Stimulated activated CD4-positive, alpha-beta T cell treated with anti-CD3 and anti-CD28 coated beads, Interleukin-12 subunit alpha, Interleukin-12 subunit beta, amount 100 ng/mL, for 4 hours (primary cell): Measurements from ENCODE around the gene S100A11.

Experiments
- DNase-seq: peaks from one replicate; pipeline ENCODE4 v3.0.0-alpha.2; 2020

S100A11 gene

DNA sequence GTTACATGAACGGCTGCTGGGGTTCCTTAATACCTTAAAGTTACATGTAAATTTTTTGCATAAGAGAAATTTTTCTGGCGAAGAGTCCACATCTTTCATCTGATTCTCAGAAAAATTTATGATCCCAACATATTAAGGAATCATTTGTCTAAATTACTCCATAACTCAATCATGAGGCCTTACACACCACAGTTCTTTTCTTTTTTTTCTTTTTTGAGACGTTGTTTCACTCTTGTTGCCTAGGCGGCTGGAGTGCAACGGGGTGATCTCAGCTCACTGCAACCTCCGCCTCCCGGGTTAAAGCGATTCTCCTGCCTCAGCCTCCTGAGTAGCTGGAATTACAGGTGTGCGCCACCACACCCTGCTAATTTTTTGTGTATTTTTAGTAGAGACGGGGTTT lies 2.1 kb upstream of the S100A11 start:
- DNase-seq, result no peak

DNA sequence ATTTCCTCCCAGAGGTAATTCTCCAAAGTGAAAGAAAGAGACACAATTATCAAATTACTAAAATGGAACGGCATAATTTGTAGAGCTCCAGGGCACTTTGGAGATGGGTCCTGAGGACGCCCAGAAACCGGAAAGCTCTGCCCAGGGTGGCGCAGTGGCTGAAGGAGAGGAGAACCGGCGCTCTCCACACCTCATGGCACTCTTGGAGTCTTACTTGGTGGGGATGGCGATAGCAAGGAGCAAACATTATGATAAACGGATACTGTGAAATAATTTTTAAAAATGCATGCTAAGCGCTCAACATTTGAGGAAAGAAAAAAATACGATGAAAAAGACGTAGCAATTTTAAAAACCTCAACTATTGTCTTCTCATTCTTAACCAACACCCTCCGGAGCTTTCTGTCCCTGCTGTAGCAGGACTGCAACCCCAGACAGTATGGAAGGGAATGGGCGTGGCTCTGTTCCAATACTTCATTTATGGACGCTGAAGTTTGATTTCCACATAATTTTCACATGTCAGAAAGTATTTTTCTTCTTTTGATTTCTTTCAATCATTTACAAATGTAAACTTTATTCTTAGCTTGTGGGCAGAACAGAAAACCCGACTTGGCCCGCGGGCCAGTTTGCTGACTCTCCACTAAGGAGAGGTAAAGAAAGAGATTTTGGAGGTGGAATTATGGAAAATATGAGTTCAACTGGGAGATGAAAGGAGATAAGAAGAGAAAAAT lies 1.1 kb downstream of the S100A11 start:
- DNase-seq, result no peak

DNA sequence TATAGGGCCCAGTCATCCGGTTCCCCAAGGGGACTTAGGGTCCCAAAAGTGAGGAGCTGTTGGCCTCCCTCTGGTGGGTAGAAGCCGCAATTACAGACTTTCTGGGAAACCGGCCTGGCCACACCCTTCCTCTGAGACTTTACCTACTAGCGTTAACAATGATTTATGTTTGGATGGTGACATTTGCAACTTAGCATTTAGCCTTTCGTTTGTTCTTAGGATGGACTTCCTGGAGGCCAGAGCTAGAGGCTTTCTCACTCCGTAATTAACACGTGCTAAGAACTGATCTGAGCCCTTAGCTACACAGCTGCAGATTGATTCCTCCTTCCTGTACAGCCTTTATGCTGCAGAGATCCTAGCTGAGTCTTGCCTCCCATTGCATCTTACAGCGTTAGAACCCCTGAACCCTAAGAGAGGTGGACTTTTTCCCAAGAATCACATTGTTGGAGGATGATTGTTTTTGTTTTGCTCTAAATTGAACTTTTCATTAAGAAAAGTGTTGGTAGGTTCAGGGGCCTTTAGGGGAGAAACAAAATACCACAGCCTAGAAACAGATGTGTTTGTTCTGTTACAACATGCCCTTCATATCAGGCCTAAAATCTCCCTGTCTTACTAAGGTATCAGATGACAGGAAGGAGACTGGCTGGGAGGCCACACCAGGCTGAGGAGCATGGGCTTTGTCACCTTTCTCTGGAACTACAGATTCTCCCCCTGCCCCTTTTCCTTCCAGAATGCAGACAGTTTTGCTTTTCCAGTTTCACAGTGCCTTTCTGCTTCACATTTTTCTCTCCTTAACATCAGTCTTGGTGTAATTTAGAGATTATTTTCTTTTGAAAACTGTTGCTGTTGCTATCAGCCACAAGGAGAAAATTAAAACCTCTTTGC lies 1.9 kb downstream of the S100A11 start:
- DNase-seq, result peak; percentile 57

DNA sequence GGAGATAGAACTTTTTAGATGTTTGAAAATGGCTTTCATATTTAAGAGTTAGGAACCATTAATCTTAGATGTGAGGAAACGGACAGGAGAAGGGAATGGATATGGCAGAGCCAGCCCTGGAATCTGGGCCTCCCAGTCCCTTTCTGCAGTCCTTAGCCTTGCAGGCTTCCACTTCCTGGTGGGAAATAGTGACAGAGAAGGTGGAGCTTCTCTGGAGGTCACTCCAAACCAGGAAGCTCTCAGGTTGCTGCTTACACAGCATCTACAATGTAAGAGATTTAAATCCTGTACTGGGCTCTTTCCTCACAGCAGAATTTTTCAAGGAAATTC lies 2.5 kb downstream of the S100A11 start:
- DNase-seq, result no peak

DNA sequence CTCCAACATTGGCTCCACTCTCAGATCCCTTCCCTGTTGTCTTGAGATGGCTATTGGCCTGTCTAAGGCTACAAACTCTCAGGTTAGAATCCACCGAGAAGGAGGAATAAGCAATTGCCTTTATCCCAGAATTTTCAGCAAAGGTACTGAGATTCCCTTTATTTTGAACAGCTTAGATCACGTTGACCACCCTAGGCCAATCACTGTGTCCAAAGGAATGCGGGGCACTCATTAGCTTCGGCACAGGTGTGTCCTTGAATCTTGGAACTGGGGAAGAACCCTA lies 6.9 kb downstream of the S100A11 start:
- no peak for DNase-seq

DNA sequence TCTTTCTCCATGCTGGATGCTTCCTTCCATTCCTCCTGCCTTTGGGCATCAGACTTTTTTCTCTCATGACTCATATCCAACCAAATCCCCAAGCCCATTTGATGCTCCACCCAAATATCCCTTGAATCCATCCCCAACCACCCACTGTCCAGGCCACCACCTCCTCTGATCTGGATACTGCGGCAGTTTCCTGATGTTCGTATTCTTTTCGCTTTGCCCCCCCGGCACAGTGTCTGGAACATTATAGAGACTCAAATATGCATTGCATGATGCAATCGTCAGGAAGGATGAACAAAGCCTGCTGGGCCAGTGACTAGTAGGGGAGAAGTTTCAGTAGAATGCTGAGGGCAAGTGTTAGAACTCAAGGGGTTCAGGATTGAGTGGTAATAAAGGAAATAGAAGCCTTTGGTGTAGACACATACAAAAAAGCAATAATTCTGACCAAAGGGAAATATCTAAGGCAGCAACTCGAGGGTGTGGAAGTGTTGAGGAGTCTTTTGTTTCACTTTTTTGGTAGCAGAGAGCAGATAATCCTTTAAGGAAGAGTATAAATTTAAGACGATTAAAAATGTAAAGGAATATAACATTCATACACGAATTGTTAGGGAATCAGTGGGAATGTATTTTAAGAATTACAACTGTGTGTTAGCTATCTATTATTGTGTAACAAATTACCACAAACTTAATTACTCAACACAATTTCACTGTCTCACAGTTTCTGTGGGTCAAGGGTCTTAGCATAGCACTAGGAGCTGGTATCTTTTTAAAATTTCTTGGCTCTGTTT lies 7.5 kb downstream of the S100A11 start:
- DNase-seq, result no peak

DNA sequence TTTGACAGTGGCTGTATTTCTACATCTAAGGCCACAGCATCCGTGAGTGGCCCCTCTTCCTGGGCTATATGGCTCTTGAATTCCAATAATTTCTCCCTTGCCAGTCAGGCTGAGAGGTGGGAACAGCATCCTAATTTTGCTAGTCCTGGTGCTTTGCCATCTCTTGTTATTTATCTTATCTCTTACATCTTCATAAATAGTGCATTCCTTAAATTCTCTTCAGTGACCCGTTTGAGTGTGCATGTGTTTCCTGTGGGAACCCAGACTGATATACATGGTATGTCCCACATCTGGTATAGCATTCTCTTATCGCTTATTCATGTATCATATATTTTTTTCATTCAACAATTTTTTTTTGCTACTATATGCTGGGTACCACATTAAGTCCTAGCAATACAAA lies 9.9 kb downstream of the S100A11 start:
- DNase-seq, result no peak

DNA sequence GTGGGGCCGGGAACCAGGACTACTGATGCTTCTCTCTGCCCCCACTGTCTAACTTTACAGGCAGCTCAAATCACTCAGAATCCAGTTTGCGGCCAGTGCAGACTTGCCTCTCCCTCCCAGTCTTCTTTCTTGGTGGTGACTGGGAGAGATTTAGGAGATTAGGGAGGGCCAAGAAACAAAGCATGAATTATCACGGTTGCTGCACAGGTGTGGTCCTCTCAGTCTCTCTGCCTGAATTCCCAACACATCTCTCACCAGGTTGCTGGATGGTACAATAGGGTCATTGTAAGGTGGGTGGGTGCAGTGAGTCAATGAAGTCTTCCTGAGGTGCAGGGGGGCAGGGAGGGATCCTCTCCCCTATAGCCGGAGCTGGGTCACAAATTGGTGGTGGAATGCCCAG lies 12.6 kb downstream of the S100A11 start:
- DNase-seq, result no peak

DNA sequence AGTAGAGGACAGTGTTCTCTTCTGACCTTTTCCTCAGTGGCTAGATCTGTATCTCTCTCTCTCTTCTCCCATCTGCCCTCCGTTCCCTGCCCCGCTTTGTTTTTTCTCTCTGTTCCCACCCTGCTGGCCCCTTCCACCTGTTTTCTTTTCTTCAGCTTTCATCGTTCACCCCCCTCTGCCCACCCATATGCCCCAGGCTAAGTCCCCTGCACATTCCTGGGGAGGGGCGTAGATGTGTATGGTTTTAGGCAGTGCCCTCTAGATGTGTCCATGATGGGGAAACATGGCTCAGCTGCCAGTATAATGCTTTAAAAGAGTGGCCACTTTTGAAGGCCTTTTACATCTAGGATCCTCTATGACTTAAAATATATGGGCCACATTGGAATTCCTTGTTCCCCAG lies 13.6 kb downstream of the S100A11 start:
- DNase-seq, result no peak

DNA sequence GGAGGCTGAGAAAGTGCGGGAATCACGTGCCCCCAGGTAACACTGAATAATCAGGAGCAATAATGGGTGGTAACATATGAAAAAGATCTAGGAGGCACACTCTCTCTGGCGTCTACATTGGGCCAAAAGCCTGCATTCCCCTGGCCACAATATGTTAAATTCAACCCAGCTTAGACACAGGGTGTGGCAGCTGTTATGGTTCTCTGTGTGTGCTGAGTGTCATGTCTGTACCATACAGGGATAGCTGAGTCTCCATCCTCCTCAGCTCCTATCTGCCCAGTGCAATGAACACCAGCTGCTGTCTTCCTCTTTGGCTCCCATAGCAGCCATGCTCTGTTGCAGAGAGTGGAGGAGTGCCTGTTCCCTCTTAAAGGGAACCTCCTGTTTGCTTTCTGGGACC lies 14.3 kb downstream of the S100A11 start:
- DNase-seq, result no peak

DNA sequence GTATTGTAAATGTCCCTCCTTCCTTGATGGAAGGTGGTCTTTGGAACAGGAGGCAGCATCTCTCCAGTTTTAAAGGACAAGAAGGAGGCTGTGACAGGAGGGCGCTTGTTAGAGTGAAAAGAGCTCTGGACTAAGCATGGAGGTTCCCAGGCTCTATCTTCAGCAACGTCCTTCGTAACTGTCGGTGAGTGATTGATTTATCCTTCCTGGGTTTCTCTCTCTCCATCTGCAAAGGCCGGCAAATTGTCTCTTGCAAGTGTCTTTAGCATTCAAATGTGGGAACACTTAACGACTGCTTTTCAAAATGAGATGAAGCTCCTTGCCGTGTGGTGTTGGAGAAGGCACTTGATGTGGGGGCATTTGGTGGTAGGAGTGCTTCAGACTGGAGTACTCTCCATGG lies 15.2 kb downstream of the S100A11 start:
- no peak for DNase-seq

DNA sequence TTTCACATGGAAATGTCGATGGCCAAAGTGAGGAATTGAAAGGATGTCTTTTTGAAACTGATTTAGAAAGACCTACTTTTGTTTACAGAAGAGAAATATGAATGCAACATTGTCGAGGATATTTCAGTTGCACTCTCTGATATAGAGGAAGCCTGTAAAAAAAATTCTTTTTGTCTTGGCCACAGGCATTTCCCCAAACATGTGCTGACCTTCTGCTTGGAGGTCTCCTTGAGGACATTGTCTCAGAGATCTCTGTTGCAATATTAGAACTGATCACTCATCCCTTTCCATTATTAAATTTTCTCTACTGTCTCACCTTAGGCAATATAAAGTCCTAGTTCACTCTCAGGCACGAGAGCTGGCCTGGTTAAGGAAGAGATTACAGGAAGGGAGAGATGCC lies 16.0 kb downstream of the S100A11 start:
- DNase-seq, result no peak

DNA sequence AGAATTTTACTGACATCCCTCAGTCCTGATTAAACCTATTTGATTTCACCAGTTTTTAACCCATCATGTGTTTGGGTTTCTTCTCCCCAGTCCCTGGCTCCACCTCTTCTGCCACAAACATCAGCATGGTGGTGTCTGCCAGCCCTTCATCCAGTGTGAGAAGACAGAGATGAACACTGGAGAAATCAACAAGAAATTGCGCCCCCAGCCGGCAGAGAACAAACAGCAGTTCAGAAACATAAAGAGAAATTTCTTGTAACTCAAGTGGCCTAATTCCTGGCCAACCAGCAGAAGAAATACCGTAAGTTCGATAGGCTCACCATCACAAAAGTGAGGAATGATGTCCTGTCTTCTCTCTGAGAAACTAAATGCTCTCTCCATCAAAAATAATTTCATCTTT lies 18.3 kb downstream of the S100A11 start:
- no peak for DNase-seq

DNA sequence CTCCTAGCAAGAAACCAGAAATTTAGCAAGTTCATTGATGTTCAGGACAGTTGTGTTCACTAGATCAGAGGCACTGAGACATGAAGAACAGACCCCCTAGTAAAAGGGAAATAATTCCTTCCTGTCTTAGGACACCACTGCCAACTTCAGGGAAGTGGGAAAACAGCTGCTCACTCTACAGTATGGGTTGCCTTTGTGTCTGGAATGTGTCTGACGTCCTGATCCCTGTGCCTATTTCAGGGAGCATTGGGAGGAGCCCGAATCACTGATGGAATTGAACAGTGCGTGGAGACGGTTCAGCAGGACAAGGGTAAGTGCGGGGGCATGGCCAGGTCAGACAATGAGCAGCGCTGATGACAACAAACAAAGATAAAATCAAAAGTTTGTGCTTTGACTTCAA lies 21.0 kb downstream of the S100A11 start:
- no peak for DNase-seq

DNA sequence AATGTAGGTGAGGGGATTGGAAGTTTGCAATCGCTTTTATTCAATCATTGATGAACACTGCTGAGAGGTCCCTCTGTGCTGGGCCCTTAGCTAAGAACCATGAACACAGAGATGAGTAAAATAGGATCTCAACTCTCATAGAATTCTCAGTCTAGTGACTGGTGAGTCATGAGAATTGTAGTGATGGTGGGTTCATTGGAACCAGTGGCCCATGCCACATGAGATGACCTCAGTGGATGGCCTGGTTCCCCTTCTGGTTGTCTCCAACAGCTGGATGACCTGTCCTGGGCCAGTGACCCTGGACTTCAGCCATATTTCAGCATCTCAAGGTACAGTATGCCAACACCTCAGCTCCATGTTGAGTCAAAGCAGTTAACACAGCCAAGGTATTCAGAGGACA lies 21.9 kb downstream of the S100A11 start:
- DNase-seq, result no peak

DNA sequence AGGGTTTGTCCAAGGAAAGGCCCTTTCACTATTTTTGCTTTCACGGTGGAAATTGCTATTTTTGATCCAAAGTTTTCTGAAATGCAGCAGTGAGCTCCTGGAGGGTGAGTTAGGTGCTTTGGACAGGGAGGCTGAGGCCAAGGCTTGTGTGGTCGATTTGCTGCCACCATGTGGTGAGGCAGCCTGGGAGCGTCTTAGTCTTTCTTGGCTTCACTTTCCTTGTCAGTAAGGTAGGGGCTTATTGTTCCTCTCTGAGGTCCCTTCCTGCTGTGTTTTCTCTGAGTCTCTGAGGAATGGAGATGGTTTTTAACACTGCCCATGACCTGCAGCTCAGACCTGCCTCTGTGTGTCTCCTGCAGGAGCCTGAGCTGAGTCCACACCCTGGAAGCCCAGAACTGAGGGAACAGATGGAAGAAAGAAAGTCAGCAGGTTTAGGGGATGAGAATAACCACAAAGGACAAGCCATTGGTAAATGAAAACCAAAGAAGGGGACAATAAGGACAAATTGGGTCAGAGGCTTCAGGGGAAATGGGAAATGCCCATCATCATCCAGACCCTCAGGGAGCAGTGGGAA lies 23.1 kb downstream of the S100A11 start:
- peak; percentile 34 for DNase-seq

DNA sequence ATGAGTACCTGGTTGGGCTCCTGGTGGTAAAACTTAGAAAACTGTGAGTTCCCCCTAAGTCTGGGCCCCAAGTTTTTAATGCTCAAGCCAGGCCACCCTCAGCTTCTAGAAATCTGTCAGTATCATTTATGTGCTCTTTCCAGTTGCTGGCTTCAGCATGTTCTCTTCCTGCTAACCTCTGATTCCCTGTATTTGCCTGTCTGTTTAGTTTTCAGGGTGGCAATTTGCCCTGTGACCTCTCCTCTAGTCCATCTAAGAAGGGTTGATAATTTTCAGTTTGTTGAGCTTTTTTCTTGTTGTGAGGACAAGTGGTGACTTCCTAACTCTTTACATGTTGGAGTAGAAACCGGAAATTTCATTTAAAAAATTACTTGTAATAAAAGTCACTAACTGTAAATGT lies 27.1 kb downstream of the S100A11 start:
- DNase-seq, result no peak

DNA sequence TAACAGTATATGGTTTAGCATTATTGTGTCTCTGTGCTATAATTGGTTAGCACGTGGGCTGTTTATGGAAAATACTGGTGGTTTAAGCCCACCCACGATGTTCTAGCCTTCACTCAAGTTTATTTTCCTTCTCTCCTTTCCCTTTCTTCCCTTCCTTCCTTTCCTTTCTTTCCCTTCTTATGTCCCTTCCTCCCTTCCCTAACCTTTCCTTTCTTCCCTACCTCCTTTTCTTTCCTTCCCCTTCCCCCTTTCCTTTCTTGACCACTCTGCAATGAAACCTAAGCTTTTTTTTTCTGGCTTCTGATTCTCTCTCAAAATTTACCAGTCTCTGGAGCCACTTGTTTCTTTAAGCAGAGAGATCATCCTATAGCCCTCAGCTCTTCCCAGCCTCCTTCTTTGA lies 29.8 kb downstream of the S100A11 start:
- DNase-seq, result no peak

DNA sequence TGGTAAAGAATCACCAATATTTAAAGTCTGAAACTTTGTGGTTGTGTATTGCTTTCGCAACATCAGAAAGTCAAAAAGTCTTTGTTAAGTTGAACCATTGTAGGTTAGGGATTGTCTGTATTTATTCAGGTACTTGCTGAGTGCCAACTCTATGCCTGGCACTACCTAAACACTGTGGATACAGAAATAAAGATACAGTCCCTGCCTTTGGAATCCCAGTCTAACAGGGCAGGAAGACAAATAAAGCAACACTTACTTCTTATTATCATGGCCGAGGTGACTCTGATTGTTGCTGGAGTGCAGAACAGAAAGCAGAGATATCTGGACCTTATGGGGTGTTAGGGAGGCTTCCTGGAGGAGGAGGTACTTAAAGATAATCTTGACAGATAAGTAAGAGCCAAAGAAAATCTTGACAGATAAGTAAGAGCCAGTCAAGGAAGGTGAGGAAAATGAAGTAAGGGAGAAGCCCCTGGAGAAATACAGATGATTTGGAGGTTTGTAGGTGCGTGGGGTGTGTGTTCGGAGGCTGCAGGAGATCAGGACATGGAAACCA lies 31.4 kb downstream of the S100A11 start:
- DNase-seq, result no peak

DNA sequence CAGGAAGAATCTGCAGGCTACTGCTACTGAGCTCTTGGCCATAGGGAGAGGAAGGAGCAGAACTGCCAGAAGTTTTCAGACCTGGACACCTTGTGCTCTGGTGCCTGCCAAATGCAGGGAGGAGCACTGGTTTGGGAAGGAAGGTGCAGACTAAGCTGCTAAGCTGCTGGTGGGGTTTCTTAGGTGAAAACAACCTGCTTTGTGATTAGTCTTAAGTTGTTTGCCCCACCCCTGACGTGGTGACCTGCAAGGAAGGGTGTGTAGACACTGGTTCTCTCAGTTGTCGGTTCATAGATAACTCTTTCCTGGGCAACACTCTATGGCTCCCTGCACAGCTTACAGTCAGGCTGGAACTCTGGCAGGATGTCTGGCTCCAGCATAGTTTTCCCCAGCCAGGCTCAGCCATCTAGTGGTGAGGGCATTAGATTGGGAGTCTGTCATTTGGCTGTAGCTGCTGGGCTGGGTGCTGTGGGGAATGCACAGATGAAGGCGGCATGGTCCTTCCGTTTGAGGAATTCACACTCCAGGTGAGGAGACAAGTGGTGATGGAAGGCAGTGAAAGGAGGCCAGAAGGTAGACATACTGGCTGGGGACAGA lies 32.9 kb downstream of the S100A11 start:
- no peak for DNase-seq

DNA sequence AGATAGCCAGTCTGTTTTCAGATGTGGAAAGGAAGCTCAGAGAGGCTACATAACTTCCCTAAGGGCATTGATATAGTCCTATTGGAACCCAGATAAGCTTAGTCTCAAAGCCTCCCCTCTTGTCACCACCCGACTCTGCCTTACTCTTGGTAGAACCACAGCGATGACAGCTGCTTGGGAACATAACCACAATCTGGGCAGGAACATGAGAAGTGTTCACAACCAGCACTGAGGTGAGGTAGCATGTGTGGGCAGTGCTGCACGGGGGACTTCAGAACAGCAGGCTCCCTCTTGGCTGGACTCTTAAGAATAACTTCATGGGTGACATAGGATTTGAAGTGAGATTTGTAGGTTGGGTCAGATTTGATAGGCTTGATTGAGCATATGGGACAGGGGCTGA lies 33.8 kb downstream of the S100A11 start:
- DNase-seq, result no peak

DNA sequence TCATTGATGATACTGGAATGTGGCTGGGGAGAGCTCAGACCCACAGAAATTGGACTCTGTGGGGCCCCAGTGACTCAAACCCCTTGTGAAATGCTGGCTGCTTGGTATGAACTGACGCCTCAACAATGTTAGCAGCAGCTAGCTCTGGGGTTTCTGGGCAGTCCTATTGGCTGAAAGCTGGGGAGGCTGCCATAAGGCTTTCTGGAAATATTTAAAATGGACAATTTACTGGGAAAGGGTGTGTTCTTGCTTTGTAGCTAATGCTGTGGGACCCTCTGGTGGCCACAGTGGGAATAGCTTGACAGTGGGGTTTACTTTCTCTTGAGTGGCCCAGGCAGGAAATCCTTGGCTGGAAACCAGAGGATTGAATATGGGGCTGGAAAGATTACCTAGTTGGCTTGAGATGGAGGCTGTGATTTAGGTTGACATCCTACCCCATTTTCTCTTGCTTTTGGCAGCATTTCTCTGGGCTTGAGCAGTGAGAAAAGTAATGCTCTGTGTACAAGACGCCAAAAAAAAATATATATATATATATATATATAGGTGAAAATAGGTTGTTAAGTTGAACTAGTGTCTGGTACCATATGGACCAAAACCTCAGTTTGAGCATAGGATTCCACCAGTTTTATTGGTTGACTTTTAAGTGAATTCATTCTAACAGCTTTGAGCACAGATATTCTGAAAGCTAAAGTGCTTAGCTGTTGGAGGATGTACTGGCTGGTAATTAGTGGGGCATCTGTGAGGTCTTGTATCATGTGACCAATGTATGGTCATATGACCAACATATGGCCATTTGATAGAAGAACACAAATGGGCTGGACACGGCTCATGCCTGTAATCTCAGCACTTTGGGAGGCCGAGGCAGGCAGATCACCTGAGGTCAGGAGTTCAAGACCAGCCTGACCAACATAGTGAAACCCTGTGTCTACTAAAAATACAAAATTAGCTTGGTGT lies 34.9 kb downstream of the S100A11 start:
- peak; percentile 72 for DNase-seq
